Mesodermal cell (in vitro differentiated cells): ENCODE measurements around the gene SLC8A1.
A peak's percentile ranks its signal among the peaks of the same experiment; 100 is the strongest.

ENCODE experiments used
- H3K27ac ChIP-seq: 2 replicates; pipeline ENCODE4 v1.7.0; 2013; ENCODE audit warnings: mild to moderate bottlenecking, low read depth, low read length, moderate library complexity; ENCODE audit not compliant: severe bottlenecking
- H3K36me3 ChIP-seq: 2 replicates; pipeline ENCODE4 v1.7.1; 2013; ENCODE audit warnings: mild to moderate bottlenecking, low read length, moderate library complexity; ENCODE audit not compliant: control insufficient read depth, insufficient read depth
- H3K4me1 ChIP-seq: one replicate; pipeline ENCODE4 v1.7.1; 2013; ENCODE audit warnings: mild to moderate bottlenecking, low read length; ENCODE audit not compliant: insufficient read depth, control insufficient read depth, poor library complexity, severe bottlenecking
- H3K4me3 ChIP-seq: 2 replicates; pipeline ENCODE4 v1.7.0; 2013; ENCODE audit warnings: low read length, control low read depth, mild to moderate bottlenecking; ENCODE audit not compliant: insufficient read depth, poor library complexity, severe bottlenecking; ENCODE audit errors: extremely low read depth
- H3K9me3 ChIP-seq: 2 replicates; pipeline ENCODE4 v1.7.1; 2013; ENCODE audit warnings: mild to moderate bottlenecking, low read length, moderate library complexity; ENCODE audit not compliant: control insufficient read depth
- WGBS, 2 experiments: methylation state at CpG; one replicate each; pipeline ENCODE4 v1.1.5; 2013; ENCODE audit warnings: missing lambda C conversion rate in 2 of 2; ENCODE audit not compliant: insufficient coverage in 2 of 2; 5-methylcytosine and 5-hydroxymethylcytosine counted together

SLC8A1 gene

DNA sequence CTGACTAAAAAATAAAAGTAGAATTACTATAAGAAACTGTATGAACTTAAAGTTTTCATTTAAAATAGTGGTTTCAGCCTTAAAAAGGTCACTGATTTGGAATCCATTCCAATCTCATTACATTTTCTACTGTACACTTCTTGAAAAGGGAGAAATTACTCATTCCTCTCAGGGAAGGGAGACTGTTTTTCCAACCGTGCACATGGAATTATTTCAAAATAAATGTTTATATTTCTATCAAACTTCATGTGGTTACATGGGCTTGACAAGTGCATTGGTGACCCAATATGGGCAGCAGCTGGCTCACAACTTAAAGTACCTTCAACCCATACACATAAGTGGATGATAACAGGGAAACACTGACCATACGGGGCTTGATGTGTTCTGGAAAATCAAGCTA, 348.3 kb downstream of the SLC8A1 start:
- H3K36me3 ChIP-seq = no peaks in the 10 kb centered on the region
- H3K9me3 ChIP-seq = no peaks in the 10 kb centered on the region
- H3K4me1 ChIP-seq = peaks cover 16% of the 10 kb centered on the region
- WGBS, 2 experiments = no CpG with 5 or more reads among the region's 2 CpGs
- no peak overlapping the region for H3K4me3 ChIP-seq
- H3K27ac ChIP-seq = no peak overlapping the region

GRCh38 chr2:40103163-40103562, 348.7 kb downstream of the SLC8A1 start:
- Histone ChIP-seq H3K9me3 (no peaks in the 10 kb centered on the region), H3K36me3 (no peaks in the 10 kb centered on the region), H3K4me3 (no peak overlapping the region), H3K27ac (no peak overlapping the region), H3K4me1 (peaks cover 16% of the 10 kb centered on the region)
- 81% methylated on average over 3 of the region's 3 CpGs; no CpG with 5 or more reads in 1 of the 2 experiments for WGBS, 2 experiments

DNA sequence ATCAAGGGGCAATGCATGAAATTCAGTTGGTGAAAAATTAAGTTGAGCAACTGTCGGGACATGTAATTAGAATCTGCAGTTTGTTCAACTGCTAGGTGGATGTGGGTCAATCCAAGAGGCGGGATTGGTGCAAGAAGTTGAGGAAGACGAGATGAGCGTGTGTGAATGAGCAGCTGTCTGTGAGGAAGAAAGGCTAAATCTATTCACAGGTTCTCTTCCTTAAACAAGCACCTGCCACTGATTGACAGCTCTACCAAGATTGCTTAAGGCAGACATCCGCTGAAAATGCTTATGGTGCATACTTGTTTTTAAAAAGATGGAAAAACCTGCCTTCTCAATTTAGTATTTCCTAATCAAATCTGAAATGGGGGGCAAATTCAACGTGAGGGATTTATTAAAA, 349.4 kb downstream of the SLC8A1 start:
- no peaks in the 10 kb centered on the region for H3K9me3 ChIP-seq
- no peaks in the 10 kb centered on the region for H3K36me3 ChIP-seq
- peaks cover 16% of the 10 kb centered on the region for H3K4me1 ChIP-seq
- no peak overlapping the region for H3K27ac ChIP-seq
- WGBS, 2 experiments = 91 to 92% methylated on average over 3 to 4 of the region's 6 CpGs
- no peak overlapping the region for H3K4me3 ChIP-seq

DNA sequence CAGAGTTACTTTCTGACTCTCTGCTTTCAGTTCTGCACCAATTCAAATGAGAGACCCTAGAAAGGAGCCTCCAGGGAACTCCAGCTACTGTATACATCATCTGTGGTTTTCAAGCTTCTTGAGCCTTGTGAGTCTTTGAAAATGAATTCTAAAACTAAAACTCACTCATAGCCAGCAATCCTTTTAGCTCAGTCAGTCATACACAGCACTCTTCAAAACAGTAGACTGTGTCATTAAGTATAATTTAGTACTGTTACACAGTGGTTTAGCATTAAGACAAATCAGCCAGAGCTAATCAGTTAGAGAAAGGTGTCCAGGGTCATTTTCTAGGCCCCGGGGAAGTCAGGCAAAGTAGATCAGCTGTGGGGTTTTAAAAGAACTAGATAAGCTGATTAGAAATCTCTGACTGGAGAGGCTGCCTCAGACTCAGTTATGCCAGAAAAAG, 350.7 kb downstream of the SLC8A1 start:
- 63 to 100% methylated on average over 1 of the region's 1 CpG for WGBS, 2 experiments
- peak overlapping the region; percentile 30 for H3K27ac ChIP-seq
- H3K4me1 ChIP-seq = peaks cover 16% of the 10 kb centered on the region
- no peak overlapping the region for H3K4me3 ChIP-seq
- no peaks in the 10 kb centered on the region for H3K36me3 ChIP-seq
- no peaks in the 10 kb centered on the region for H3K9me3 ChIP-seq

- H3K4me1 ChIP-seq = peaks cover 16% of the 10 kb centered on the region
- peak overlapping the region; percentile 30 for H3K27ac ChIP-seq
- H3K36me3 ChIP-seq = no peaks in the 10 kb centered on the region
- H3K9me3 ChIP-seq = no peaks in the 10 kb centered on the region
- no peak overlapping the region for H3K4me3 ChIP-seq
- 86 to 95% methylated on average over 1 to 3 of the region's 3 CpGs for WGBS, 2 experiments
Observed at GRCh38 chr2:40100676-40101075, 351.2 kb downstream of the SLC8A1 start.

DNA sequence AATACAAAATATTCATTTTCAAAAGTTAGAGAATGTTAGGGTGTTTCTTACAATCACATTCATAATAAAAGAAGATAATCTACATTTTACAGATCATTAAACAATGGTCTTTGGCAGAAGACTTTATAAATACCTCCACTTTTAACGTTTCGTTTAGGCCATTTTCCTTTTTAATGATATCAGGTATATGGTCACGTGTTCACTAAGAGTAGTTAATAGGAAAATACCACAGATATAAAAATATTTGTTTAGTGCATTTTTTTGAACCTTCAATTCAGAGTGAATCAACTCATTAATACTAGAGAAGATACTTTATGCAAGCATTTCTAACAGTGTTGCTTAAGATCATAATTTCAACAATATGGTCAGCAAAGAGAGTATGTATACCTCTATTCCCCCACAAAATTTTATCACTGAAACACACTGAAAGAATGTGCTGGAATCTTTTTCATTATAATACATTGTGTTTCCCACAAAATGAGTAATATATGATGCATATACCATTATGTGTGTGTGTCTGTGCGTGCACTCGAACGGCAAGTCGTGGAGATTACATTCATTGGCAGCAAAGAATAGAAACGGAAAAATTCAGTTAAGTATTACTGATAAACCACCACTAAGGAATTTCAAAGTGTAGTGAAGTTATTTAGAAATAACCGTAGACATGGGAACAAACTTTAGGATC, 353.0 kb downstream of the SLC8A1 start:
- H3K9me3 ChIP-seq = no peaks in the 10 kb centered on the region
- H3K36me3 ChIP-seq = no peaks in the 10 kb centered on the region
- no CpG with 5 or more reads among the region's 9 CpGs for whole genome bisulfite sequencing, 2 experiments
- no peak overlapping the region for H3K27ac ChIP-seq
- H3K4me1 ChIP-seq = peaks cover 16% of the 10 kb centered on the region
- no peak overlapping the region for H3K4me3 ChIP-seq

- Histone ChIP-seq H3K27ac (no peak overlapping the region), H3K9me3 (no peaks in the 10 kb centered on the region), H3K36me3 (no peaks in the 10 kb centered on the region), H3K4me1 (peaks cover 12% of the 10 kb centered on the region), H3K4me3 (no peak overlapping the region)
- no CpG with 5 or more reads among the region's 2 CpGs for WGBS, 2 experiments
Observed at GRCh38 chr2:40097691-40098385, 354.1 kb downstream of the SLC8A1 start.

GRCh38 chr2:40096360-40096759, 355.5 kb downstream of the SLC8A1 start:
- no peaks in the 10 kb centered on the region for H3K36me3 ChIP-seq
- no peak overlapping the region for H3K4me3 ChIP-seq
- no peaks in the 10 kb centered on the region for H3K9me3 ChIP-seq
- peaks cover 12% of the 10 kb centered on the region for H3K4me1 ChIP-seq
- H3K27ac ChIP-seq = no peak overlapping the region

DNA sequence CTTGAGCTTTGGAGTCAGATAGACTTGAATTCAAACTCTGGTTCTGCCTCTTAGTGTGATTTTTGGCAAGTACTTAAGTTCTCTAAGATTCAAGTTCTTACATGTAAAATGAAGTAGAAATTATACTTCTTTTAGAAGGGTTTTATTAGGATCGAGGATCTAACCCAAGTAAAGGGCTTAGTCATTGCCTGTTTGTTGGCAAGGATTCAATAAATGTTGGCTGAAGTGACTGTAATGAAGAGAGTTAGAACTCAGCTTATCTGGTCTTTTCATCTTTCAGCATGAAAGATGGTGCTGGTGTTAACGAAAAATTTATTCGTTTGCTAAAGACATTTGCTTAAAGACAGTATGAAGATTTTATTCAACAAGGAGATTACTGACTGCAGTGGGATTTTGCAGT, 356.9 kb downstream of the SLC8A1 start:
- no peak overlapping the region for H3K4me3 ChIP-seq
- H3K36me3 ChIP-seq = no peaks in the 10 kb centered on the region
- 93 to 100% methylated on average over 1 to 3 of the region's 3 CpGs for WGBS, 2 experiments
- no peaks in the 10 kb centered on the region for H3K4me1 ChIP-seq
- H3K27ac ChIP-seq = no peak overlapping the region
- H3K9me3 ChIP-seq = no peaks in the 10 kb centered on the region

DNA sequence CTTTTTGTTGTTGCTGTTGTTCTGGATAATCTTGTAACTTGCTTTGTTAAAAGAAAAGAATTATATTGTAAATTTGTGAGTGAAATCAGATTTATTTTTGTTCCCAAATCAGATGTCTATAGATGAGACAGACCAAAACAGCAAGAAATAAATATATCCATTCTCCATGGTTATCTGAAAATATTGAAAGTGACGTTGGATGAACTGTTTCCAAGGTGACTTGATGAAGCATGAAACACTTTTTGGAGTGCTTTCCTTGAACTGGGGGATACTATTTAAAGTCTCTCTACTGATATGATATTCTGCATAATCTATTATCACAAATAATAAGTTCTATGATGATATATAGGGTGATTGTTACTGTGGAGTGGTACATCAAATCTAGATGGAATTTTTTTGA, 357.4 kb downstream of the SLC8A1 start:
- H3K27ac ChIP-seq = no peak overlapping the region
- WGBS, 2 experiments = no CpG with 5 or more reads among the region's 1 CpG
- no peaks in the 10 kb centered on the region for H3K9me3 ChIP-seq
- no peak overlapping the region for H3K4me3 ChIP-seq
- H3K36me3 ChIP-seq = no peaks in the 10 kb centered on the region
- H3K4me1 ChIP-seq = no peaks in the 10 kb centered on the region

DNA sequence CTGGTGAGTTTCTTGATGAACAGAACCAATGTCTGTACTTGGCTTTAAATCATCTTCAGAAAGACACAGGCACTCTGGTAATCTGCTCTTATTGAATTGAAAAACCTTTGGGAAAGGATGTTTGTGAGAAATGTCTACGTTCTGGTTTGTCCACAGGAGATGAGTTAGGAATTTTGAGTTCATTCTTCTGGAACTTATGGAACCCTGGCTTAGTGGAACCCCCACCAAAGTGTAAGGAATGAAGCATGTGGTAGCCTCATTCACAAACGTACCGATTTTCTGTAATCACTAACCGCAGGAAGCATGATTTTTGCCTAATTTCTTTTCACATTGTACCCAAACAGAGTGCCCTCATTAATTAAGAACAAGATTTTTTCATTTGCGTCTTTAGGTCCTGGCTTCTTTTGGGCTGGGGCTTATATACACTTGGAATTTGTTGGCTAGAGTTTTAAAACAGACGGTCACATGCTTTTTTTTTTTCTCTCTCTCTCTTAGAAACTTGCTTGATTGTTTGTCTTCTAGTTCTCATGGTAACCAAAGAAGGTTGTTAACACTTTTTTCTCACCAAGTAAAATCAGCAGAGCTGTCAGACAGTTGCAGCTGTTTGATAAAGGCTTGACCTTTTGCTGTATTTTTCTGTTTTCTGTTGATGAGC, 358.7 kb downstream of the SLC8A1 start:
- 82 to 83% methylated on average over 3 to 4 of the region's 6 CpGs for WGBS, 2 experiments
- H3K4me1 ChIP-seq = no peaks in the 10 kb centered on the region
- H3K9me3 ChIP-seq = no peaks in the 10 kb centered on the region
- H3K27ac ChIP-seq = peak overlapping the region; percentile 55
- no peak overlapping the region for H3K4me3 ChIP-seq
- no peaks in the 10 kb centered on the region for H3K36me3 ChIP-seq
